Fibroblast of lung (primary cell): ENCODE data around the gene KCTD19. TPM values are rescaled to one million over a fixed set of nuclear protein-coding genes. Genes with fewer than 3 reads are reported as not detected.

Experiments
- DNase-seq, 2 donors: peaks; one replicate each; pipeline versions ENCODE4 v3.0.0 to v3.0.0-alpha.2; 2010; ENCODE audit warnings: low read depth in 2 of 2
- H2AFZ ChIP-seq: 2 replicates; pipeline ENCODE4 v1.5.1; 2012; ENCODE audit warnings: low read length, control low read depth, inconsistent platforms
- H3K27ac ChIP-seq: 2 replicates; pipeline ENCODE4 v1.5.1; 2011; ENCODE audit warnings: low read length, control low read depth; ENCODE audit not compliant: insufficient read depth
- H3K27me3 ChIP-seq: 2 replicates; pipeline ENCODE4 v1.5.1; 2011; ENCODE audit warnings: mild to moderate bottlenecking, low read length; ENCODE audit not compliant: control insufficient read depth, insufficient read depth
- H3K36me3 ChIP-seq: 2 replicates; pipeline ENCODE4 v1.5.1; 2011; ENCODE audit warnings: low read length; ENCODE audit not compliant: control insufficient read depth, insufficient read depth
- H3K4me1 ChIP-seq: 2 replicates; pipeline ENCODE4 v1.5.1; 2011; ENCODE audit warnings: low read length; ENCODE audit not compliant: control insufficient read depth, insufficient read depth; ENCODE audit errors: extremely low read depth
- H3K4me2 ChIP-seq: 2 replicates; pipeline ENCODE4 v1.5.1; 2011; ENCODE audit warnings: low read length, control low read depth; ENCODE audit not compliant: insufficient read depth; ENCODE audit errors: extremely low read depth
- H3K4me3 ChIP-seq, 4 experiments: fragments of 200-600 bp in 1 of 4; sonication (generic) in 1 of 4; replicated peaks in 1 of 4; 2 replicates each; pipeline ENCODE4 v1.5.1; 2011 to 2016; ENCODE audit warnings: low read length in 4 of 4, low read depth in 3 of 4, mild to moderate bottlenecking in 3 of 4, control low read depth in 2 of 4, inconsistent platforms in 1 of 4, mixed read lengths in 1 of 4; ENCODE audit not compliant: insufficient read depth in 1 of 4; ENCODE audit errors: control extremely low read depth in 1 of 4
- H3K79me2 ChIP-seq: 2 replicates; pipeline ENCODE4 v1.5.1; 2012; ENCODE audit warnings: mild to moderate bottlenecking, low read length, inconsistent platforms; ENCODE audit not compliant: control insufficient read depth, insufficient read depth
- H3K9ac ChIP-seq: 2 replicates; pipeline ENCODE4 v1.5.1; 2011; ENCODE audit warnings: mild to moderate bottlenecking, low read length, control low read depth; ENCODE audit not compliant: insufficient read depth
- H3K9me3 ChIP-seq: 2 replicates; pipeline ENCODE4 v1.5.1; 2012; ENCODE audit warnings: low read depth, low read length; ENCODE audit not compliant: control insufficient read depth, insufficient read depth
- H4K20me1 ChIP-seq: 2 replicates; pipeline ENCODE4 v1.5.1; 2011; ENCODE audit warnings: low read length; ENCODE audit not compliant: control insufficient read depth, insufficient read depth; ENCODE audit errors: extremely low read depth
- CTCF ChIP-seq, 2 donors: IDR thresholded peaks in 1 of 2; conservative IDR thresholded peaks in 1 of 2; 1 replicate in 1 of 2; 2 replicates in 1 of 2; pipeline ENCODE4 v1.5.1; 2011 to 2012; ENCODE audit warnings: low read length in 2 of 2, control low read depth in 1 of 2, inconsistent platforms in 1 of 2, low read depth in 1 of 2, mild to moderate bottlenecking in 1 of 2
- EZH2 ChIP-seq: IDR thresholded peaks from 2 replicates; pipeline ENCODE4 v1.5.1; 2012; ENCODE audit warnings: low read length, control low read depth, mild to moderate bottlenecking; ENCODE audit errors: missing control alignments
- polyA plus RNA-seq, 2 donors: library from polyadenylated mRNA; depleted of rRNA in 1 of 2; stranded (reverse) in 1 of 2; unstranded in 1 of 2; fragments of >200 nt; gene quantifications; 2 replicates each; pipeline ENCODE4 v1.2.1, GENCODE V29; 2011 to 2012; ENCODE audit warnings: missing spikeins in 1 of 2
- total RNA-seq: library from RNA; depleted of rRNA; stranded (reverse); fragments of >200 nt; gene quantifications from 2 replicates; pipeline ENCODE4 v1.2.1, GENCODE V29; 2014

The KCTD19 gene
- total and polyA plus RNA-seq, 2 donors (not counting 1 experiment from before 2014, with no cell fraction given), result 0.17 TPM; not detected in 1

GRCh38 chr16:67252609-67253497 lies 73.7 kb downstream of the KCTD19 start:
- TF ChIP-seq CTCF (conservative IDR thresholded peaks at IDR 0.05 in 1 of 2, IDR thresholded peaks at IDR 0.05 in 1 of 2; ENCODE audit: low read depth in 1 of 2, low read length in 2 of 2) (no peak), EZH2 (no peak)
- Histone ChIP-seq H3K4me1 (peaks cover 11% of the 10 kb centered on the region), H3K36me3 (no peaks in the 10 kb centered on the region), H3K4me2 (no peak overlapping the region), H3K9ac (no peak overlapping the region), H4K20me1 (no peaks in the 10 kb centered on the region), H3K9me3 (no peaks in the 10 kb centered on the region), H3K79me2 (no peaks in the 10 kb centered on the region), H3K27ac (no peak overlapping the region), H3K27me3 (no peaks in the 10 kb centered on the region), H3K4me3 (no peak overlapping the region), H2AFZ (no peak overlapping the region)
- DNase-seq, result no peak

- H3K4me2 ChIP-seq, result peak overlapping the region; percentile 91
- H3K9ac ChIP-seq, result no peak overlapping the region
- H3K36me3 ChIP-seq, result peaks cover 3% of the 10 kb centered on the region
- TF ChIP-seq CTCF (conservative IDR thresholded peaks at IDR 0.05 in 1 of 2, IDR thresholded peaks at IDR 0.05 in 1 of 2; ENCODE audit: low read depth in 1 of 2, low read length in 2 of 2) (no peak), EZH2 (no peak)
- H3K27ac ChIP-seq, result no peak overlapping the region
- H3K9me3 ChIP-seq, result no peaks in the 10 kb centered on the region
- DNase-seq, result no peak
- H3K4me1 ChIP-seq, result peaks cover 21% of the 10 kb centered on the region
- no peaks in the 10 kb centered on the region for H4K20me1 ChIP-seq
- peaks cover 6% of the 10 kb centered on the region for H3K79me2 ChIP-seq
- H3K27me3 ChIP-seq, result no peaks in the 10 kb centered on the region
- H3K4me3 ChIP-seq, result peak overlapping the region in 1 of 4 experiments; percentile 66
- peak overlapping the region; percentile 10 for H2AFZ ChIP-seq
These were observed 76.6 kb downstream of the KCTD19 start for GRCh38 chr16:67250045-67250327.

- Histone ChIP-seq H3K27ac (no peak overlapping the region), H3K9me3 (no peaks in the 10 kb centered on the region), H3K36me3 (peaks cover 3% of the 10 kb centered on the region), H3K4me1 (peaks cover 26% of the 10 kb centered on the region), H4K20me1 (no peaks in the 10 kb centered on the region), H3K27me3 (no peaks in the 10 kb centered on the region), H3K79me2 (peaks cover 8% of the 10 kb centered on the region), H2AFZ (peak overlapping the region; percentile 10), H3K4me2 (peak overlapping the region; percentile 91), H3K9ac (peak overlapping the region; percentile 62), H3K4me3 (peak overlapping the region; percentile 46 to 66 (median 52))
- no peak for TF ChIP-seq CTCF (conservative IDR thresholded peaks at IDR 0.05 in 1 of 2, IDR thresholded peaks at IDR 0.05 in 1 of 2; ENCODE audit: low read depth in 1 of 2, low read length in 2 of 2)
- TF ChIP-seq EZH2, result no peak
- DNase-seq, result peak in 1 of 2 donors; percentile 31
These were observed 77.1 kb downstream of the KCTD19 start for GRCh38 chr16:67249178-67250044.
